CD4-positive, alpha-beta T cell treated with Interleukin-15 for 4 hours (primary cell): Measurements from ENCODE around the gene KIF6.

Experiments
- DNase-seq: peaks from one replicate; pipeline ENCODE4 v3.0.0-alpha.2; 2020; ENCODE audit warnings: low spot score

Gene KIF6

DNA sequence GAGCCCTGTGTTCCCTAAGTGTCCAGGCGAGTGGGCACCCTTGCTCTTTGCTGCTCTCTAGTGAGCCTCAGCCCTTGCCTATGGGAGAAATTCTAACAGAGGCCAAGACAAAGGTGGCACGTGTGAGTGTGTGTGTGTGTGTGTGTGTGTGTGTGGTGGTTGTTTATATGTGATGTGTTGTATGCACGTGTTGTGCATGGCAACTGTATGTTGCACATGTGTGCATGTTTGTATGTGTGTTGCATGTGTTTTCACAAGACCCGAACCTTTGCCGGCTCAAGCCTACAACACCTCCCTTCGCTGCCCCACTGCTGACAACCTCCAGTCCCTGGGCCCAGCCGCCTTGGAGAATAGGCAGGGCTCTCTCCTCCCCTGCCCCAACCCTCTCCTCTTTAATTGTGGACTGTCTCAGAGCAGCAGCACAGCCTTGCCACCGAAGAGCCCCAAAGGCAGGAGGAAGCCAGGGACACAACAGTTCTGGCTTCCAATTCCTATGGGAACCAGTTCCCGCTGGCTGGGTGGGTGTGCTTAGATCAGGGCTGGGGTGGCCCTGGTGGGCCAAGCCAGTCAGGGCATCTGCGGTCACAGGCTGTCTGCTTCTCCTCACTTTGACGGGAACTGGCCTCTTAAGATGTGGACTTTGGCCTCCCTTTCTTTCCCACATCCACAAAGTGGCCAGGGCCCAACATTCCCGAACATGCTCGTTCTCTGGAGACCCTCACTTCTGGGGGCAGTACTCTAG, 405.4 kb downstream of the KIF6 start:
- no peak for DNase-seq

DNA sequence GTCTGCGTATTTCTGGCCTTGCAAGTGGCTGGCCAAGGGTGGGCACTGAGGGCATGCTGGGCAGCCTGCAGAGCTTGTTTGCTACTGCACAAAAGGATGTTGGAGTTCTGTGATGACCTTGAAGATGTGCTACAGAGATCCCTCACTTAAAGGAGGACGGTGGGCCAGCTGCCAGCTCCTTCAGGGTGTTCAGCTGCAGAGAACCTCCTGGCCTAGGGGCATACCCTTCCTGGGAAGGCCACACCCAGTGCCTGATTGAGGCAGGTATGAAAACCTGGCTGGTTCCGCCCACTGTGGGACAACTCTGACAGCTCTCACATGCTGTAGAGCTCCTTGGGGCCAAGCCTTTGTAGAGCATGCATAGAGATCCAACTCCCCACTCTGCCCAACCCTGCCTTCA, 408.0 kb downstream of the KIF6 start:
- DNase-seq: no peak

DNA sequence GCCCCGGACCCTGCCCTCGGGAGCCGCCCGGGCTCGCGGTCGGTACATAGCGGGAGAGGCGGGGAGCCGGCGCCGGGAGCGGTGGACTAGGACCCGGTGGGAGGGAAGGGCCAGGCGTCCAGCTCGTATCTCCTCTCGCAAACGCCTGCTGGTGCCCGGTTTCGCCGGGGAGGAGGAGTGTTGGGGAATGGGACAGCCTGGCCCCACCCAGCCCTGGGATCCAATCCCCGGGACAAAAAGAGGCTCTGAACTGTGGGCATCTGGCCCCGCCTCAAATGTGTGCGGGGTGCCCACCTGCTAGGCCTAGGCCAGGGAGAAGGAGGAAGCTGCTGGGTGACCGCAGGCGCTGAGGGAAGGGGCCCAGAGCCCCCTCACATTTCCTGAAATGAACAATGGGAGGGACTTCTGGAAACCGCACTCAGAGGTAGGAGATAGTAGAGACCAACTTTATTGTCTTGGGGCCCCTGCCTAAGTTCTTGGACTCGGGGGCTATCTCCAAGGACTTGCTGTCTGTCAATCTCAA, 410.9 kb downstream of the KIF6 start, which contains the start of gene KCNK17:
TSS of gene KCNK17 (minus strand) at position 147 of the 523 bp plus-strand sequence. CDS start at position 48, 99 bp downstream.
- DNase-seq: no peak

DNA sequence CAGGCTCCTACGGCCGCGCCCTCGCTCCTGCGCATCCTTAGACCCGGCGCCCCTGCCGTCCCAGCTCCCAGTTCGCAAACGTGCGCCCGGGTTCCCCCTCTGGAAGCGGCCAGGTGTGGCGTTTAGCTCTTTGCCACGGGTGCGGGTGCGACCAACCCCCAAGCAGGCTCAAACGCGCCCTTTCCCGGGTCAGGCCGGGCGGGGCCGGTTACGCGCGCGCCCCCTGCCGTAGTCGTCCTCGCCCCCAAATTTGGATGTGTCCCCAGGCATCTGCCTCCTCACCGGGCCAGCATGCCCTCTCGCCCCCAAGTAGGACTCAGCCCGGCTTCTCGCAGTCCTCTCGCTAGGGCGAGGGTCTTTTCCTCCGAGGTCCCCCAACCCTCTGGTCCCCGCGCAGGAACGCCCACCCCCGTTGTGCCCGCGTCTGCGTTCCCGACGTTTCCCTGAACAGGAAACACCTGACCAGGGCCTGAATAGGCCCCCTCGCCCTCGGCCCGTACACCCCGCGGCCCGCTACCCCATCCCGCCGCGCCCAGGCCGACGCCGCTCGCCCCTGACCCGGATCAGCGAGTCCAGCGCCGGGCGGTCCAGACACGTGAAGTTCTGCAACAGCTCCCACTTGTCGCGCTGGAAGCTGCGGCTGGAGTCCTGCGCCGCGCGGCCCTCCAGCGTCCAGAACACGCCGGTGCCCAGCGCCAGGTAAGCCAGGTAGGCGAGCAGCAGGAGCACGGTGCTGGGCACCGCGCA, 411.5 kb downstream of the KIF6 start:
- no peak for DNase-seq

DNA sequence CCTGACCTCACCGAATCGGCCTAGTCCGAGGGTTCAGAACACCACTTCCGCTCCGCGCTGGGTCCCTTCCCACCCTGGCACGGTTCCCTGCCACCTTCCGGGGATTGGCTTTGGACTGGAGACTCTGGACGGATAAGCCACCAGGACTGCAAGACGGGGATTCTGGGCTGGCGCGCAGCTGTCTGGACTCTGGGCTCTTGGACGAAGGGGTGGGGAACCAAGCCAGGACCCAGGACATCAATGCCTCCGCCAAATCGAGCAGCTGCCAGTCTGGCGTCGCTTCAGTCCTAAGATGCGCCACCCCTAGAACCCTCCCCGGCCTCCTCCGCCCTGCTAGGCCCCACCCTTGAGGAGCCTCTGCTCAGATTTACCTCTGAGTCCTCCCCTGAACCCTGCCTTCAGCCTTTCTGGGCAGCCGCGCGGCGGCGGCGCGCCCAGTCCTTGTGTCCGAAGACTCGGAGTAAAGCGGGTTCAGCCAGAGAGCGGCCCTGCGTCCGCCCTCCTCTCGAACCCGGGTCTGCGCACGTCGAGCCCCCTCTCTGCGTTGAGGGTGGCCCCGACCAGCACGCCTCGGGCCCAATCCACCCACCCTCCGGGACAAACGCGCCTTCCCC, 412.2 kb downstream of the KIF6 start:
- no peak for DNase-seq

DNA sequence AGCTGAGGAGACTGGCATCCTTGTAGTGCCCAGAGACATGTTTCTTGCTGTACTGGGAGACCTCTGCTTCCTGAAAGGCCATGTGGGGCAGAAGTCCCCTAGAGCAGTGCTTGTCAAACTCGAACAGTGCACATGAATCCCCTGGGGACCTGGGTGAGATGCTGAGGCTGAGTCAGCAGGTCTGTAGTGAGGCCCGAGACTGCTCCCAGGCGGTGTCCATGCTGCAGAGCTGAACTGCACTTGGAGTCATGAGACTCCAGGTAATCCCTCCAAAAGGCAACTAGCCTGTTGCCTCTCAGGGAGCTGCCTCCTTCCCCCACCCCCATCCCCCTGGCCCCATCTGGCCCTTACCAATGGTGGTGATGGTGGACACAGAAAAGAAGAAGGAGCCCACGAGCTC, 414.7 kb downstream of the KIF6 start:
- no peak for DNase-seq

DNA sequence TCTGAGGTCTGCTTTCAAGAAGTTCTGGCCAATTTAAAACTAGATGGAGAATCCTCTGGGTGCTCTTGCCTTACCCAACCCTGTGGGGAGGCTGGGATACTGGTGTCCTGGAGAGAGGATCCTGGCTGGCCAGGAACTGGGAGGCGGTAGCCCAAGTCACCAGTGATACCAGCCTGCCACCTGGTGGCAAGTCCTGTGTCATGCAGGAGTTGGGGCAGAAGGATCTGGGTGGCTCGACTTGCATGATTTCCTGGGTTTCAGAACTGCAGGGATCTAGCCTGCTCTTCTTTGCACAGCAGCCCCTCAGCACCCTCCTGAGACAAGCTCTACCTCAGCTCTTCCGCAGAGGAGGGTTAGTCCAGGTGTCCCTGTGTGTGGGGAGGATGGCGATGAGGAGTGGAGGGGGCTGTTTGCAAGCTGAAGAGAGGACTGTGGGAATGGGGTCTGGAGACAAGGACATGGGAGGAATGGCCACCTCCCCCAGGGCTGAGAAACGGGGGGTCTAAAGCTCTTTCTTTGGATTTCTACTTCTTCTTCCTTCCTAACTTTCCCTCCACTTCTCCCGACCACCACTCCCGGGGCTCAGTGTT, 415.2 kb downstream of the KIF6 start:
- DNase-seq: peak; percentile 49

DNA sequence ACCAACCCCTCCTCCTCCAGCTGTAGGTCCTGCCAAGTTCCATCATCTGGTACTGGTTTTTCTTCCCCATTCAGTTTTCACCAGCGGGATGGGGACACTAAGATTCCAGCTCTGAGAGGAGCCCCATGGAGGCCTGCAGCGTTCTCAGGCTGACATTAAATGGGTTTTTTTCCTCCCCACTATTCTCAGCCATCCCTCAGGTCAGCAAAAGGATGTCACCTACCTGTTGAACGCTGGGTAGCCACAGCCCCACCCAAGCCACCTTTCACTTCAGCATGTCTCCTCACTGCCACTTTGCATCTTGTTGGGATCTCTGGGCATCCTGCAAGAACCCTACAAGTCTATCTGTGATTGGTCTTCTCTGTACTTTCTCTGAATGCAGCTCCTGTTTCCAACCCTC, 417.7 kb downstream of the KIF6 start:
- DNase-seq: no peak

DNA sequence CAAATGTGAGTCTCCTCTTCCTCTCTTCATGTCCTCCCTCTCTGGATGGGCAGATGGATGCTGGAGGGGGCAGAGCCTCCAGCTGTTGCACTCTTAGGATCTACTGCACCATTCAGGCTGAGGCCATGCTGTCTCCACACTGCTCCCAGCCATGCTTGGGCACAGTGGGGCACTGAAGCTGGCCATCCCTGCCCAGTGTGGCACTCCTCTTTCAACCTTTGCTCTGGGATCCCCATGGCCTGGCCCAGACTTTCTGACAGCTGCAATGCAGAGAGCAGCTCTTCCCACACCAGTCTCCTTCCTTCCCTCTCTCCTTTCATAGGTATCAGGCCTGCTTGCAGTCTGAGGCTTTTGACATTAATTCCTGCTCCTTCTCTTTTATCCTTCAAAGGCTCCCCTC, 420.3 kb downstream of the KIF6 start:
- no peak for DNase-seq

DNA sequence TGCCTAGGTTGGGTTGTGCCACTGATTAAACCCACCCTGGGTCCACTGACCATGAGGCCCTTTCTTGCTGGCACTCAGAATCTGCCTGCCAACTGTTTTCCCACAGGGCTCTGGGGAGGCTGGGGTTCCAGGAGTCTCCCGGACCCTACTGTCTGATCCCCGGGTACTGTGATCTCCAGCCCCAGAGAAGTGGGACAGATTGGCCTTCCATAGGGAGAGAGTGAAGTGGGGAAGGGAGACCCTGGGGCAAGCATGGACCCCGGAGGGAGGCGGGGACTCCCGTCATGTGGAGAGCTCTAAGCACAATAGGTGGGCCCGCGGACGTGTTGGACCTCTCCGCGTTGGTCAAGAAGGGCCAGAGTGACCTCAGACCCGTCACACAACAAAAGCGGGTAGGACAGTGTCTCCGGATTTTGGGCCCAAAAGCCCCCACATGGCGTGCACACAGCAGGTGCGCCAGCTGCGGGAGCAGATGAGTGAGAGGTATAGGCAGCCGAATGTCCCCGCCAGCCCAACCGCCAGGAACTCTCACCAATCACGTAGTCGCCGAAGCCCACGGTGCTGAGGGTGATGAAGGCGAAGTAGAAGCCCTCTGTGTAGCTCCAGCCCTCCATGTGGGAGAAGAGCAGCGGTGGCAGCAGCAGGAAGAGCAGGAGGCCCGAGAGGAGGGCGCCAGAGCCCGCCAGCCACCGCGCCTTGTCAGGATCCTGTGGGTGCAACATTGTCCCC, 421.6 kb downstream of the KIF6 start:
- no peak for DNase-seq

DNA sequence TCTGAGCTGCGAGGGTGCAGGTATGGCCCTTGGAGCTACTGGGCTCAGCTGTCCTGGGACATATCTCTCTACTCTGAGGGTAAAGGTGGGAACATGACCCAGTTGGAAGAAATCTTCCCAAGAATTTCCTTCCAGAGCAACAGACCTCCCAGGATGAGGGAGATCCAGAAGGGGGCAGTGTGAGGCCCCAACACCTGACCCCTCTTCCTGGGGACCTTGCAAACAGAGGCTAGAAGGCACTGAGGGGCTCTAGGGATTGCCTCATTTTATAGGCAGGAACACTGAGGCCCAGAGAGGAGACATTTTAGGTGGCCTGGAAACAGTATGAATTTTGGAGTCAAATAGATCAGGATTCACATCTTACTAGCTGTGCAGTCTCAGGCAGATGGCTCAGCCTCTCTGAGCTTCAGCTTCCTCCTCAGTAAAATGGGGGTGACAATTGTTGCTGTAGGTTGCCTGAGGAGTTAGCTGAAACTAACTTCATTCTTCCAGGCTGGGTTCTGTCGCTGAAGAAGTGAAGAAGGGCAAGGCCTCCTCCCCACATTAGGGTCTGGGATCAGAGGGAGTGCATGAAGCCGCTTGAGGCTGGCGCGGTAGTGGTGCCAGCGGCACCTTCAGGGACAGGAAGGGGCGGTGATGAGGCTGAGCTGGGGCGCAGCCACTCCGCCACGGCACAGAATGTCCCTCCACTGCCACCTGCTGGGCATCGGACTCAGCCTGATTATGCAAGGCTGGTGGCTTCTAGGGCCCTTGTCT, 422.4 kb downstream of the KIF6 start:
- peak; percentile 77 for DNase-seq

DNA sequence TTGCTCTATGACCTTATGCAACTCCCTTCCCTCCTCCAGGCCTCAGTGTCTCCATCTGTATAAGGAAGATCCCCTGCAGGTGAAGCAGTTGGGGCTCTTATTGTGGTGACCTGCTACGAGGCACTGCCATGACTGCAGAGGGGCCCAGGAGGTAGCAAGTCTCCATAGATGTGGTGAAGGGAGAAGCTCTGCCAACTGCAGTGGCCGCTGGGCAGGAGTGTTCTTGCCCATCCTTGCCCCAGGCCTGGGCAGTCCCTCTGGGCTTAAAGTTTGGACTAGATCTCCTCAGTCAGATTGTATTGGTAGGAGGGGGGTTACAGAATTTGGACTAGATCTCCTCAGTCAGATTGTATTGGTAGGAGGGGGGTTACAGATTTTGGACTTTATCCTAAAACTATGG, 423.2 kb downstream of the KIF6 start:
- DNase-seq: no peak

DNA sequence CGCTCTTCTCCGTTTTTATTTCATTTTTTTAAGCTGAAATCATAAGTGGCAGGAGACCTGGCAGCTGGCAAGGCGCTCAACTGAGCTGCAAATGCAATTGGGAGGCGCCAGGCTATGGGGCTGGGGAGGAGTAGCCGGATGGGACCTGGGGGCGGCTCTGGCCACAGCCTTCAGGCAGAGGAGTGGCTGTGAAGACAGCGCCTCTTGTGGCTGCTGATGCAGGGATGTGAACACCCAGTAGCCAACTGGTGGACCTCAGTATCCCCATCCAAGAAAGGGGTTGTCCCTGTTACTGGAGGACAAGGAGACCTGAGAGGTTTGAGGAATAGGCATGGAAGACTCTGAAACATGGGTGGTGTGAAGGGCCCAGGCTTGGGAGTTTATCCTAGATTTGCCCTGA, 423.6 kb downstream of the KIF6 start:
- no peak for DNase-seq

DNA sequence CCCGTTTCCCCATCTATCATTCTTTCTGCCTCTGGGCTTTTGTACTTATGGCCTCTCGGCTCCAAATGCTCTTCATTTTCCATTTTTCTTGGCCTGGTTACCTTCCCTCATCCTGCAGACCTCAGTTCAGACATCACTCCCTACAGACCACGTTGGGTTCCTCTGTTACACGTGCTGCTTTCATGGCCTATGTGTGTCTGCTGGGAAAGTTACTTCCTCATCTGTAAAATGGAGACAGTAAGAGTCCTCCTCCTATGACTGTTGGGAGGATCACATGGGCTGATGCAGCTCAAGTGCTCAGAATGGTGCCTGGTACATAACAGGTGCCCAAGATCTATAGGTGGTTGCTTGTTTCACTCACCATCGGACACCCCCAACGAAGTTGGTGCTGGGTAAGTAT, 424.5 kb downstream of the KIF6 start:
- DNase-seq: no peak

DNA sequence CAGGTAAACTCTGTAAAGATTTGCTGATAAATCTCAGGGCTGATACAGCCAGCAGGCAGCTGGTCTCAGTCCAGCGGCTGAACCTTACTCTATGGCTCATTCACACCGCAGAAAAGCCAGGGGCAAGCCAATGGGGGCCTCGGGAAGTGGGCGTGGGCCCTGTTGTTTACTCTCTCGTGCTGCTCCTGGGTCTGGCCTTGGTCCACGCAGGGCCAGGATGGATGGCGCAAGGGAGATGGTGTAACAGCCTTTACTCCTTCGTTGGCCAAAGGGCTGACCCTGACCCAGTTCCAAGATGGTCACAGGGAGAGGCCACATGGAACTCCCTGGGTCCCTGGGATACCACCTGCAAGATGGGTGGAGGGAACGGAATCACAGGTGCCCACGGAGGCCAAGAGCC, 427.1 kb downstream of the KIF6 start:
- no peak for DNase-seq

DNA sequence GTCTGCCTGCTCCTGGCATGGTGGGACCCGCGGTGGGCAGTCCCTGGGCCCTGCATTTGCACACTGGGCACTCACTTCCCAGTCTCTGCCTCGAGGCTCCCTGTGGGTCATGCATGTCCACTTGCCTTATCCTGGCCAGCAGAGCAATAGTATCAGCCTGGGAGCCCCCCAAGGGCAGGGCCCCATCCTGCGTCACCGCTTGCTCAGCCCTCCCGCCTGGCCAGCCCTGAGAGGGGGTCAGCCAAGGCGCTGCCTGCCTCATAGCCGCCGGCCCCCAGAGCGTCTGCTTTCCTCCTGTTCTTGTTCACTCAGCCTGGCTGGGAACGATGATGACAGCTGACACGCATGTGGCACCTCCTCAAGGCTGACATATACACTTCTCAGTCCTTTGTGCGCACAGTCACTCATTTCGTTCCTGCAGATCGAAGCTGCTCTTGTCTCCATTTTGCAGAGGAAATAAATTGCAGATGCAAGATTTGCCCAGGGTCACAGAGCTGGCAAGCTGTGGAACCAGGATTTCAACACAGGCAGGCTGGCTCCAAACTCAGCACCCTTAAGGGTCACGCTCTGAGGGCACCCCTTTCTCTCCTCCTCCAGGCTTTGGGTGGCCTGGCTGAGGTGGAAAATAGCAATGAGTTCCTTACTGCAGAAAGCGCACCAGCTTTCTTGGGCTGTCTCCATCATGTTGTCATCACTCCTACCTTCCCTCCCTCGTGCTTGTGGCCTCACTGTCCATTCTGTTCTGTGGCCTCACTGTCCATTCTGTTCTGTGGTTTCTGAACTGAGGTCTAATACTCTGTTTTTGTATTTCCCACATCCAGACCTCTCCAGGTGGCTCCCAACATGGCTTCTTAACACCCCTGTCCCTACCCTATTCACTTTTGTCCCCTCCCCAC, 428.2 kb downstream of the KIF6 start:
- DNase-seq: no peak

DNA sequence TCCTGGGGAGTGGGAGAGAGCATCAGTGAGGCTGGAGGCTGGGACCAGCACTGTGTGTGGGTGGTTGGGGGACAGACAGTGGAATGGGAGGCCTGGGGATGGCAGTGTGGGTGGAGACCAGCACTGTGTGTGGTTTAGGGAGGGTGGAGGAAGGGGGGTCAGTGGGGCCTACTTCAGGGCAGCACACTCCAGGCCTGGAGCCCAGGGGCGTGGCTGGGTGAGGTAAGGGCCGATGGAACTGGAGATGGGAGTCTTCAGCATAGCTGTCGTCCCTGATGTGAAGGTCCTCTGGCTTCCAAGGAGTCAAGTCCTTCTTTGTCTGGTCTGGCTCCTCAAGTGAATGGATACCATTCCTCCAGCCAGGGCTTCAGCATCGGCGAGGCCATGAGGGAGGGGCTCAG, 429.6 kb downstream of the KIF6 start:
- no peak for DNase-seq

DNA sequence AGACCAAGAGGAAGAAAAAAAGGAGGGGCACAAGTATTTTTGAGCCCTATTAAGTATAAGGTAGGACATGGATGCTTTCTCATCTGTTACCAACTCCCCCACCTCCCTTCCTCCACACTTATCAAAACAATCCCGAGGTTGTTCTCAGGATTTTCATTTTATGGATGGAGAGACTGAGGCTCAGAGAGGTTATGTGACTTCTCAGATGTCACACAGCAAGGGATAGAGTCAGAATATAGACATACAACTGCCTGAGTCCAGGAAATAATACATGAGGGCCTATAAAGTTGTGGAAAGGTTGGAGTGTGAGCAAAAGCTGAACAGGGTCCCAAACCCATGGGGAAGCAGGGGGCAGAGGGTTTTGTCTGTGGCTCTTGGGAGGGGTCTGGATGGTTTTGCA, 430.3 kb downstream of the KIF6 start:
- DNase-seq: no peak

DNA sequence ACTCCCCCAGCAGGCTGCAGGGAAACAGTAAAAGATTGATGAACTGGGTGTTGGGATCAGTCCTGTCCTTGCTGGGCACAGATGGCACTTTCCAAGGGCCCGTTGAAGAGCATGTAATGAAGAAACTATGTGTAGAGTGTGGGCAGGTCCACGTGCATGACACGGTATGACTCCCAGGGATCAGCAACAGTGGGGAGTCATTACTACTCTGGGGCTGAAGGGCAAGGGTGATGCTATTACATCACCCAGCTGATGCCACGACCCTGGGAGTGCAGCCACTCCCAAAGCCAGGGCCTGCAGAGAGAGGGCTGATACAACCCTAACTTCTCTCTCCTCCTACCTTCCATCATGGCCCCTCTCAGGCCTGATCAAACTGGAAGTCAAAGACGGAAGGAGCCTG, 431.1 kb downstream of the KIF6 start:
- DNase-seq: no peak

DNA sequence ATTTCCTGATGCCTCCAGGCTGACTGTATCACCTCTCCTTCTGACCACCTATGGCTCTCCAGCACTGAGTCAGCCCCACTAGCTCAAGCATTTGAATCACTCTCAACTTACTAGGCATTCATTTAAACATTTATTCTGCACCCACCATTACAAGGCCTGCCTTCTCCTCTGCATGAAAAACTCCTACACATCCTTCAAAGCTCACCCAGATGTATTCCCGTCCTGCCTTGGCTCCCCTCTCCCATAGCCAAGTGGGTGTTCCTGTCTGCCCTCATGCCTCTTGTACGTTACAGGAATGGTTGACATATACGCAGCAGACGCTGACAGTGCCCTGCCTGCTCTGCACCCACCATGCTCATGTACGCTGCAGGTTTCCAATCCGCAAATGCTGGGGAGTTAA, 432.6 kb downstream of the KIF6 start:
- no peak for DNase-seq
